SJSA1 (cell line): ENCODE data around the gene FKRP. TPM values are rescaled to one million over a fixed set of nuclear protein-coding genes. Genes with fewer than 3 reads are reported as not detected.

Source experiments
- DNase-seq, 2 experiments: peaks; one replicate each; pipeline ENCODE4 v3.0.0-alpha.2; 2015 to 2020; ENCODE audit warnings: low spot score in 2 of 2, low read depth in 1 of 2
- H3K27ac ChIP-seq: fragments of 250-450 bp; sonication (Bioruptor Pico); 2 replicates; pipeline ENCODE4 v1.5.1; 2020; ENCODE audit warnings: mild to moderate bottlenecking, moderate library complexity
- H3K27me3 ChIP-seq: fragments of 250-450 bp; sonication (Bioruptor Pico); replicated peaks from 2 replicates; pipeline ENCODE4 v1.5.1; 2020; ENCODE audit warnings: mild to moderate bottlenecking, moderate library complexity
- H3K36me3 ChIP-seq: fragments of 250-450 bp; sonication (Bioruptor Pico); 2 replicates; pipeline ENCODE4 v1.5.1; 2020; ENCODE audit warnings: mild to moderate bottlenecking
- H3K4me1 ChIP-seq: fragments of 250-450 bp; sonication (Bioruptor Pico); replicated peaks from 2 replicates; pipeline ENCODE4 v1.6.1; 2021; ENCODE audit warnings: mild to moderate bottlenecking
- H3K4me3 ChIP-seq: fragments of 250-450 bp; sonication (Bioruptor Pico); 2 replicates; pipeline ENCODE4 v1.5.1; 2020; ENCODE audit warnings: mild to moderate bottlenecking
- H3K9me3 ChIP-seq: fragments of 250-450 bp; sonication (Bioruptor Pico); replicated peaks from 2 replicates; pipeline ENCODE4 v1.5.1; 2020; ENCODE audit warnings: mild to moderate bottlenecking
- total RNA-seq: library from RNA; depleted of rRNA; stranded (reverse); fragments of >200 nt; shearing (Covaris generic); gene quantifications from 2 replicates; pipeline ENCODE4 v1.2.3, GENCODE V29; 2014

The FKRP gene
- total RNA-seq, 1 experiment from 2014 or later: 48.7 TPM

DNA sequence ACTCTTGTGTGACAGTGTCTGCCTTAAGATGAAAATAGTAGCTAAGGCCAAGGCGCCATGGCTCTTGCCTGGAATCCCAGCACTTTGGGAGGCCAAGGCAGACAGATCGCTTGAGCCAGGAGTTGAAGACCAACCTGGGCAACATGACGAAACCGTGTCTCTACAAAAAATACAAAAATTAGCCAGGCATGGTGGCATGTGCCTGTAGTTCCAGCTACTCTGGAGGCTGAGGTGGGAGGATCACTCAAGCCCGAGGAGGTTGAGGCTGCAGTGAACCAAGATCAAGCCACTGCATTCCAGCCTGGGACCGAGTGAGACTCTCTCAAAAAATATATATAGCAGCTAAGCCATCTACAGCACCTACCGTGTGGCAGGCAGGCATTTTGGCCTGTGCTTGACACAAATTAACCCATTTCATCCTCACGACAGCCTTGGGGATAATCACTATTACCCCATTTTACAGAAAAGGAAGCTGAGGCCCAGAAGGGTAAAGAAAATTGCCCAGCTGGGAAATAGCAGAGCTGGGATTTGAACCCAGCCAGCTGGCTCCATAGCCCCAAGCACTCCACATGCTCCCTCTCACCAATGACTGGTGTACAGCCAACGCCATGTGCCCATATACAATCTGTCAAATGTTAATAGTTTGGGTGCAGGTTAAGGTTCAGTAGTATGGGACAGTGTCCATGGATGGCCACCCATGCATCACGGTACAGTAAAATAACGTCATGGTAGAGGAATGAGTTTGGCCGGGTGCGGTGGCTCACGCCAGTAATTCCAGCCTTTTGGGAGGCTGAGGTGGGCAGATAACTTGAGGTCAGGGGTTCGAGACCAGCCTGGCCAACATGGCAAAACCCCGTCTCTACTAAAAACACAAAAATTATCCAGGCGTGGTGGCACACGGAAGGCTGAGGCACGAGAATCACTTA, 39.5 kb downstream of the FKRP start:
- H3K9me3 ChIP-seq: no peaks in the 10 kb centered on the region
- no peaks in the 10 kb centered on the region for H3K27me3 ChIP-seq
- H3K4me1 ChIP-seq: peaks cover 32% of the 10 kb centered on the region
- H3K27ac ChIP-seq: peak overlapping the region; percentile 90
- DNase-seq: peak in 1 of 2 experiments; percentile 11
- H3K4me3 ChIP-seq: peak overlapping the region; percentile 65
- H3K36me3 ChIP-seq: peaks cover 68% of the 10 kb centered on the region

DNA sequence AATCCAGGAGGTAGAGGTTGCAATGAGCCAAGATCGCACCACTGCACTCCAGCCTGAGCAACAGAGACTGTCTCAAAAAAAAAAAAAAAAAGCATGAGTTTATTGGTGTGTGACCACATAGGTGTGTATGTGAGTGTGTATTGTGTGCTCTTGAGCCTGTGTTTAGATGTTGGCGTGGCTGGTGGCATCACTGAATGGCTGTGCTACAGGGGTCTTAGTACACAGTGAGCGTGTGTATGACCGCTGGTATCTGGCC, 40.1 kb downstream of the FKRP start:
- no peaks in the 10 kb centered on the region for H3K9me3 ChIP-seq
- H3K4me3 ChIP-seq: peak overlapping the region; percentile 65
- peaks cover 32% of the 10 kb centered on the region for H3K4me1 ChIP-seq
- H3K36me3 ChIP-seq: peaks cover 62% of the 10 kb centered on the region
- no peak for DNase-seq
- no peaks in the 10 kb centered on the region for H3K27me3 ChIP-seq
- peak overlapping the region; percentile 90 for H3K27ac ChIP-seq

DNA sequence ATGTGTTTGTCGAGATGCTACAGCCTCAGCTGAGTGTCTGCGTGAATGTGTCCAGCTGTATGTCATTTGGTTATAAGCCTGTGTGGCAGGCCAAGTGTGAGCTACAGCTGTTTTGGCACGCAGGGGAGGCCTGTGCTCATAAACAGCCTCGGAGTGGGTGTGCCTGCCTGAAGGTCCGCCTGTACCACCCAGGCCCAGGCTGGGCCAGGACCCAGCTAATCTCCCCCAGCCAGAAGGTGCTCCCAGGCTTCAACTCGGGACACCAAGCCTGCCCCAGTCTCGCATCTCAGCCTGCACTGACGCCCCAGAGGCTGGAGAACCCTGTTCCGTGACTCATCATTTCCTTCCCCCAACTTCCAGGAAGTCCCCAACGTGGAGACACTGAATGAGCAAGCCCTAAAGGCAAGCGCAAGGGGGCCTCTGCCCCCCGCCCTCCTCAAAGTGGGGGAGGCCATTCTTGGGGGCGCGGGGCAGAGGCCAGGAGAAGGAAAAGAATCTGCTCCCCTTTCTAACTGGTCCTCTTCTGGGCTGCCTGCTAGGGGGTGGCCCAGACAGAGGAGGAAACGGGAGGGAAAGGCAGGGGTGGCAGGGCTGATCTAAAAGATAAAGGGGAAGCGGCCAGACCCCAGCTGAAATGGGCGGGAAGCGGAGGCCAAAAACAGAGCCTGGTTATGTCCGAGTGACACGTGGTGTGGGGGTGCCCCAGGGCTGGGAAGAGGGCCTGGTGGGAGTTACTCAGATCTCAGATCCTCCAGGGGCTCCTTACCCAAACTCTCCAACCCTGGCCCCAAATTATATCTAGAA, 40.6 kb downstream of the FKRP start:
- H3K4me1 ChIP-seq: peaks cover 32% of the 10 kb centered on the region
- peak overlapping the region; percentile 65 for H3K4me3 ChIP-seq
- no peaks in the 10 kb centered on the region for H3K27me3 ChIP-seq
- H3K27ac ChIP-seq: peak overlapping the region; percentile 90
- H3K9me3 ChIP-seq: no peaks in the 10 kb centered on the region
- H3K36me3 ChIP-seq: peaks cover 57% of the 10 kb centered on the region
- DNase-seq: peak; percentile 87

DNA sequence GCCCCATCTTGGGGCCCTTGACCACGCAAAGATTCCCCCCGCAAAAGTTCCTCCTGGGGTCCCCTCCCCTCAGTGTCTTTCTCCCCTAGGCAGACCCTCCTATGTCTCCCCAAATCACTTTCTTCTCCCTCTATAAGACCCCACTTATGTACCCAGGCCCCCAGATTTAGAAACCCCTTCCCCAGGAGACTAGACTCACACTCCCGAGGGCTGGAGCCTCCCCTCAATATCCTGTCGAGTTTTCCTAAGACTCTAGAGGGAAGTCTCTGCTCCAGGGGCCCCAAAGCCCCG, 41.1 kb downstream of the FKRP start:
- no peaks in the 10 kb centered on the region for H3K9me3 ChIP-seq
- DNase-seq: no peak
- no peaks in the 10 kb centered on the region for H3K27me3 ChIP-seq
- H3K27ac ChIP-seq: peak overlapping the region; percentile 90
- peaks cover 51% of the 10 kb centered on the region for H3K36me3 ChIP-seq
- peak overlapping the region; percentile 65 for H3K4me3 ChIP-seq
- H3K4me1 ChIP-seq: peaks cover 37% of the 10 kb centered on the region

DNA sequence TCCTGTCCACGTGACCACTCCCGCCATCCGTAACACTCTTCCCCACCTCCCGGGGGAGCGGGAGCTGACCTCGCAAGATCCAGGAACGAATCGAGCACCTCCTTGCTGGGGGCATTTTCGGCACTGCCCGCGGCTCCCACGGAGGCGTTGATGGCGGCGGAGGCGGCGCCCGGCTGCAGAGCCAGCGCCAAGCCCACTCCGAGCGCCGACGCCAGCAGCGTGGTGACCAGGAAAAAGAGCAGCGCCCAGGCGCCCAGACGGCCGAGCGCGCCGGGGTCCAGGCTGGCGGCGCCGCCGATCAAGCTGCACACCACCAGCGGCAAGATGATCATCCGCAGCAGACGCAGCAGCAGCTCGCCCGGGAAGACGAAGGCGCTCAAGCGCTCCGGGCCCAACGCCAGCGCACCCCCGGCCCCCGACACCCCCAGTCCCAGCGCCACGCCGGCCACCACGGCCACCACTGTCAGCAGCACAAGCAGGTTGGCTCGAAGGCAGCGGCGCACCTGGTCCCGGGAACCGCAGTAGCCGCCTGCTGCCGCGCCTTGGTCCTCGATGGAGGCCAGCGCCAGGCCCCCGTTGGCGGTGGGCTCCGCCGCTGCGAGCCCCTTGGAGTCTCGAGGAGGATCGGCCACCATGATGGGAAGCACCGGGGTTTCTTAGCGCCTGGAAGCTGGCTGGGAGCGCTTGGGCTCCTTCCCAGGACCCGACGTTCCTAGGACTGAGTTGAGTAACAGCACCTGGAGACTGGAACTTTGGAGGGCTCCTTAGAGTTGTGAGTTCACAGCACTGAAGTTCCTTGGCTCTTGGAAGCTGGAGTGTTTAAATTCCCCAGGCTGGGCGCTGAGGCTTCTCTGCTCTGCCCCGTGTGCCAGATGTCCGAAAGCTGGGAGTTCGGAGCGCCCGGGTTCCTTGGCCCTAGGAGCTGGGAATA, 41.7 kb downstream of the FKRP start:
- peaks cover 47% of the 10 kb centered on the region for H3K36me3 ChIP-seq
- H3K4me1 ChIP-seq: peaks cover 43% of the 10 kb centered on the region
- no peaks in the 10 kb centered on the region; the same call in 1 of the 2 replicates for H3K9me3 ChIP-seq
- DNase-seq: peak; percentile 70 to 76
- no peaks in the 10 kb centered on the region for H3K27me3 ChIP-seq
- peak overlapping the region; percentile 90 for H3K27ac ChIP-seq
- H3K4me3 ChIP-seq: peak overlapping the region; percentile 65

DNA sequence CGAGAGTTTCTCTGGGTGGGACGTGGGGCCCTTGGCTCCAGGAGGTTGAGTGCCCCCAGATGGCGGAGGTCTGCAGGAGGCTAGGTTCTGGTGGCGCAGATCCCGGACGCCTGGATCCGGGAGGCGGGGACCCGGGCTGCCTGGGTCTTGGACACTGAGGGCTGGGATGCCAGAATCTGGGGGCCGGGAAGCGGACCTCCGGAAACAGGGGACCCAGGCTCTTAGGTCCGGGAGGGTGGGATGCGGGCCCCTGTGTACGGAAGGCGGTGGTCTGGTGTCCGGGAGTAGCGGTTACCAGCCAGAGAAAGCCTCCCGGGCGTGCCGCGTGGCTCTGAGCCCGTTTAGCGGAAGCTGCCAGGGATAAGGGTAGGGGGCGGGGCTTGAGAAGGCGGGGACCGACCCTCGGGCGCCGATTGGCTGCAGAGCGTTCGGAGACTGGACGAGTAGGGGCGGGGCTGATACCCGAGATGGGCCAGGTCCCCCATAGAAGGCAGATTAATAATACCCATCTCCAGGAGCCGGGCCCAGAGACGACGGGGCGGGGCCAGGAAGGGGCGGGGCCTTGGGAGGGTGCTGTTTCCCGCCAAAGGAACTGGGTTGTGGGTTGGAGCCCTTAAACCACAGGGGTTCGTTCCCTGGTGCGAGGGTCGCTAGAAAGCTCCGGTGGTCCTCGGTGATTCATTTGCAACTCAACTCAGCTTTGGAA, 42.6 kb downstream of the FKRP start, which contains the start of gene SLC1A5:
TSS of gene SLC1A5 (minus strand) at position 333 of the 706 bp plus-strand sequence. CDS start 629 bp downstream, outside the sequence.
- H3K27me3 ChIP-seq: no peaks in the 10 kb centered on the region
- peak within 1 kb of the TSS; percentile 65 for H3K4me3 ChIP-seq
- DNase-seq: peak; percentile 95 to 99
- H3K27ac ChIP-seq: peak within 1 kb of the TSS; percentile 90
- H3K36me3 ChIP-seq: peaks cover 38% of the 10 kb centered on the region
- H3K4me1 ChIP-seq: peaks cover 49% of the 10 kb centered on the region
- no peaks in the 10 kb centered on the region; the same call in 1 of the 2 replicates for H3K9me3 ChIP-seq

DNA sequence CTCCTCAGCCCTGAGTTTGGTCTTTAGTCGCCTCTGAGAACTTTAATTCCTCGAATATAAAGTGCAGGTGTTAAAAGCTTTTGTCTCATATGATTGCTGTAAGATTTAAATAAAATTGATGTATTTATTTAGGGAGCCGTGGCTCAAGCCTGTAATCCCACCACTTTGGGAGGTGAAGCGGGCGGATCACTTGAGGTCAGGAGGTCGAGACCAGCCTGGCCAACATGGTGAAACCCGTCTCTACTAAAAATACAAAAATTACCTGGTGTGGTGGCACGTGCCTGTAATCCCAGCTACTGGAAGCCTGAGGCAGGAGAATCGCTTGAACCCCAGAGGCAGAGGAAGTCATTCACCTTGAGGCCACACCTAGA, 43.1 kb downstream of the FKRP start:
- H3K9me3 ChIP-seq: no peaks in the 10 kb centered on the region; the same call in 1 of the 2 replicates
- no peak overlapping the region for H3K4me3 ChIP-seq
- no peaks in the 10 kb centered on the region for H3K27me3 ChIP-seq
- H3K27ac ChIP-seq: no peak overlapping the region
- H3K36me3 ChIP-seq: peaks cover 33% of the 10 kb centered on the region
- peaks cover 52% of the 10 kb centered on the region for H3K4me1 ChIP-seq
- DNase-seq: no peak

DNA sequence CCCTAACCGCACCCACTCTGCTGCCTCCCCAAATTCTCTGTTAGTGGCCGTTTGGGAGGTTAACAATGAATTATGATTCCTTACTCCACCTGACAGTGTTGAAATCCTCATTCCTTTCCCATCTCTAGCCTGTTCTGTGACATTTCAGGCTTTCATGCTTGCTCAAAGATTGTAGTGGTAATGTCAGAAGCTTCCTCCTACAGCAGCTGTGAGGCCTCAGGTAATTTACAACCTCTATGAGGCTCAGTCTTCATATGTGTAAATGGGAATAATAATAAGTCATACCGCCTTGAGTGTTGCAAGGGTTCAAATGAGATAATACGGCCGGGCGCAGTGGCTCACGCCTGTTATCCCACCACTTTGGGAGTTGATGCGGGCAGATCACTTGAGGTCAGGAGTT, 43.5 kb downstream of the FKRP start:
- Histone ChIP-seq H3K27ac (no peak overlapping the region), H3K36me3 (peaks cover 29% of the 10 kb centered on the region), H3K4me1 (peaks cover 50% of the 10 kb centered on the region), H3K4me3 (no peak overlapping the region), H3K27me3 (no peaks in the 10 kb centered on the region), H3K9me3 (no peaks in the 10 kb centered on the region; the same call in 1 of the 2 replicates)
- no peak for DNase-seq

DNA sequence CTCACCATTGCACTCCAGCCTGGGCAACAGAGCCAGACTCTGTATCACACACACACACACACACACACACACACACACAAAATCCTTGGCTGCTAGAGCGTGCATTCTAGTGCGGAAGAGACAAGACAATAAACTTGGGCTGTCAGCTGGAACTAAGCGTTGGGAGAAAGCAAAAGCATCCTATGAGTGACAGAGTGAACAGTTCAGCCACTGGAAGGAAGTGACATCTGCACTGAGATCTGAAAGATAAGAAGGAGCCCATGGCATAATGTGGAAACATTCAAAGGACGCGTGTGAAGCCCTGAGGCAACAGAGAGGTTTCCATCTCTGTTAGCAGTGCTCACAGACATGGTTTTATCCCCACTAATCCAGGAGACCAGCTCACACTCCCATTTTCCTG, 46.1 kb downstream of the FKRP start:
- Histone ChIP-seq H3K36me3 (0 out of 2 replicates have a peak, but pooled peaks cover 5% of the 10 kb centered on the region), H3K4me3 (no peak overlapping the region), H3K9me3 (no peaks in the 10 kb centered on the region; the same call in 1 of the 2 replicates), H3K27ac (peak overlapping the region; percentile 20; the same call in 1 of the 2 replicates), H3K27me3 (no peaks in the 10 kb centered on the region), H3K4me1 (peaks cover 28% of the 10 kb centered on the region)
- peak in 1 of 2 experiments; percentile 7 for DNase-seq

DNA sequence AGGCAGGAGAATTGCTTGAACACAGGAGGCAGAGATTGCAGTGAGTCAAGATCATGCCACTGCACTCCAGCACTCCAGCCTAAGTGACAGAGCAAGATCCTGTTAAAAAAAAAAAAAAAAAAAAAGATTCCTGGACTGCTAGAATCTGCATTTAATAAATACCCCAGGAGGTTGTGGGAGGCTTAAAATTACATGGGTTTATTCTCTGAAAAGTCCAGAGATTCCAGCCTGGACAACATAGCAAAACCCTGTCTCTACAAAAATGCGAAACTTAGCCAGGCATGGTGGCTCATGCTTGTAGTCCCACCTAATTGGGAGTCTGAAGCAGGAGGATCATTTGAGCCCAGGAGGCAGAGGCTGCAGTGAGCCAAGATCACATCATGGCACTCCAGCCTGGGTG, 52.0 kb downstream of the FKRP start:
- H3K27me3 ChIP-seq: no peaks in the 10 kb centered on the region
- no peak overlapping the region for H3K27ac ChIP-seq
- no peaks in the 10 kb centered on the region for H3K36me3 ChIP-seq
- peaks cover 14% of the 10 kb centered on the region for H3K4me1 ChIP-seq
- no peak overlapping the region for H3K4me3 ChIP-seq
- no peak for DNase-seq
- H3K9me3 ChIP-seq: no peaks in the 10 kb centered on the region

DNA sequence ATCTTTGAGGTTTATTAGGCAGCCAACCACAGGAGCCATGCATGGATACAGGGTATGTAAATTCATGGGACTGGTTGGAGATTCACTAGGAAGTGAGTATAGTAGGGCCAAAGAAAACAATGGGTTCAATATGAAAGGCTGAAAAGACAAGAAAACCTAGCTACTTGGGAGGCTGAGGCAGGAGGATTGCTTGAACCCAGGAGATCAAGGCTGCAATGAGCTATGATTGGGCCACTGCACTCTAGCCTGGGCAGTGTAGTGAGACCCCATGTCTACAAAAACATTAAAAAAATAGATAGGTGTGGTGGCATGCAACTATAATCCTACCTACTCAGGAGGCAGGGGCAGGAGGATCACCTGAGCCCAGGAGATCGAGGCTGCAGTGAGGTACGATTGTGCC, 52.9 kb downstream of the FKRP start:
- Histone ChIP-seq H3K9me3 (no peaks in the 10 kb centered on the region), H3K27me3 (no peaks in the 10 kb centered on the region), H3K36me3 (no peaks in the 10 kb centered on the region), H3K27ac (no peak overlapping the region), H3K4me1 (peaks cover 8% of the 10 kb centered on the region), H3K4me3 (no peak overlapping the region)
- no peak for DNase-seq

DNA sequence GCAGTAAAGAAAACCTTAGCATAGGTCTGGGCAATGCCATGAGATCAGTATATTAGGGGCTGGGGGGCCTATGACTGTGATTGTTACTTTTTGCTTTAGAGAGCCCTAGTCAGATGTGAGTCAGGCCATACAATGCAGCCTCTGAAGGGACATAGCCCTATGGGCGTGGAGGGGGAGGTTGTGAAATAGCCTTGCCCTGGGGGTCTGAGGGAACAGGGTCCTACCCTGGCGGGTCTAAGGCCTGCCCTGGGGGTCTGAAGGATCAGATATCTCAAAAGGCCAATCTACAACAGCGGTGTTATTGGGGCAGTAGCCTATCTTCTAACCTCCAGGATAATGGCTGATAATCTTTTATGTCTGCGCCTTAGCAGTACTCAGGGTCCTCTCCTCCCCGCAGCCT, 56.3 kb downstream of the FKRP start:
- no peaks in the 10 kb centered on the region for H3K9me3 ChIP-seq
- H3K4me3 ChIP-seq: no peak overlapping the region
- no peak overlapping the region for H3K27ac ChIP-seq
- H3K4me1 ChIP-seq: no peaks in the 10 kb centered on the region
- no peaks in the 10 kb centered on the region for H3K27me3 ChIP-seq
- DNase-seq: no peak
- H3K36me3 ChIP-seq: no peaks in the 10 kb centered on the region

DNA sequence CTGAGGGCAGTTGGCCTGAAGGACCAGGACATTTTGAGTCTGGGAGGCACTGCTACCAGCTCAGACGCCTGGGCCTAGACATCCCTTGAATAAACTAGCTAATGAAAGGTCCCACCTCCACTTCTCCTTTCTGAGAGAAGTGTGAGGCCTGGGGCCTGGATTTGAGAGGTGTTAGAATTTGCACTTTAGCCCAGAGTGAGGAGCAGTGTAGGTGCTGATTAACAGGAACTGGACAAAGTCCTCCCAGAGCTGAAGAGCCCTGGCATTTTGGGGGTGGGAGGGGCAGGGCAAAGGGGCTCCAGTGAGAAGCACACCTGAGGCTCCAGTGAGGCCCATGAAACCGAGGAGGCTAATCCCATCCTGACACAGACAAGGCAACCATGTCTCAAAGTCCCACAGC, 57.7 kb downstream of the FKRP start:
- Histone ChIP-seq H3K4me3 (no peak overlapping the region), H3K9me3 (no peaks in the 10 kb centered on the region), H3K27me3 (no peaks in the 10 kb centered on the region), H3K4me1 (no peaks in the 10 kb centered on the region), H3K36me3 (no peaks in the 10 kb centered on the region), H3K27ac (no peak overlapping the region)
- no peak for DNase-seq
